Stimulated activated effector memory CD8-positive, alpha-beta T cell treated with anti-CD3 and anti-CD28 coated beads, Interleukin-12 subunit alpha, Interleukin-12 subunit beta, amount 100 ng/mL, for 72 hours (primary cell): Measurements from ENCODE around the gene RBM26.

ENCODE experiments used
- ATAC-seq: fragments of 150-1000 bp; cut with Tn5 transposase; 2 replicates; pipeline ENCODE4 v1.10.0; 2021
- DNase-seq, 2 donors: peaks; one replicate each; pipeline ENCODE4 v3.0.0; 2021 to 2022; ENCODE audit warnings: low spot score in 2 of 2
- H3K27ac Mint-ChIP-seq: one replicate; pipeline ENCODE4 v1.8.0; 2022; ENCODE audit warnings: mild to moderate bottlenecking, mixed read lengths
- H3K36me3 Mint-ChIP-seq: one replicate; pipeline ENCODE4 v1.8.0; 2022; ENCODE audit warnings: mild to moderate bottlenecking, mixed read lengths
- H3K4me1 Mint-ChIP-seq: one replicate; pipeline ENCODE4 v1.8.0; 2022; ENCODE audit warnings: mixed read lengths
- H3K4me3 Mint-ChIP-seq: one replicate; pipeline ENCODE4 v1.8.0; 2022; ENCODE audit warnings: mild to moderate bottlenecking, mixed read lengths
- H3K9me3 Mint-ChIP-seq: one replicate; pipeline ENCODE4 v1.8.0; 2022; ENCODE audit warnings: mixed read lengths

The RBM26 gene

GRCh38 chr13:79349011-79349410 lies 57.0 kb downstream of the RBM26 start:
- no peak overlapping the region for H3K27ac Mint-ChIP-seq
- no peak for ATAC-seq
- no peak overlapping the region for H3K4me3 Mint-ChIP-seq
- DNase-seq, result no peak
- H3K9me3 Mint-ChIP-seq, result no peaks in the 10 kb centered on the region
- peaks cover 14% of the 10 kb centered on the region for H3K4me1 Mint-ChIP-seq
- H3K36me3 Mint-ChIP-seq, result peaks cover 86% of the 10 kb centered on the region

- H3K4me3 Mint-ChIP-seq, result no peak overlapping the region
- peak overlapping the region; percentile 54 for H3K27ac Mint-ChIP-seq
- H3K4me1 Mint-ChIP-seq, result peaks cover 14% of the 10 kb centered on the region
- DNase-seq (no peak), ATAC-seq (no peak)
- peaks cover 86% of the 10 kb centered on the region for H3K36me3 Mint-ChIP-seq
- no peaks in the 10 kb centered on the region for H3K9me3 Mint-ChIP-seq
Measured at GRCh38 chr13:79346300-79346914, 59.6 kb downstream of the RBM26 start.

- no peak for ATAC-seq
- H3K27ac Mint-ChIP-seq, result no peak overlapping the region
- H3K4me3 Mint-ChIP-seq, result no peak overlapping the region
- H3K9me3 Mint-ChIP-seq, result no peaks in the 10 kb centered on the region
- H3K4me1 Mint-ChIP-seq, result peaks cover 5% of the 10 kb centered on the region
- no peak for DNase-seq
- peaks cover 90% of the 10 kb centered on the region for H3K36me3 Mint-ChIP-seq
Measured at GRCh38 chr13:79341202-79341601, 64.9 kb downstream of the RBM26 start.

- no peak for ATAC-seq
- Mint-ChIP-seq H3K27ac (no peak overlapping the region), H3K4me3 (no peak overlapping the region)
Measured at GRCh38 chr13:79340490-79340889, 65.6 kb downstream of the RBM26 start.

GRCh38 chr13:79338343-79338742 lies 67.7 kb downstream of the RBM26 start:
- Mint-ChIP-seq H3K36me3 (peaks cover 100% of the 10 kb centered on the region), H3K4me1 (peaks cover 5% of the 10 kb centered on the region), H3K9me3 (no peaks in the 10 kb centered on the region), H3K27ac (no peak overlapping the region), H3K4me3 (no peak overlapping the region)
- DNase-seq (no peak), ATAC-seq (no peak)

More at GRCh38 chr13:79340490-79340889, 65.6 kb downstream of the RBM26 start:
- H3K4me1 Mint-ChIP-seq, result peaks cover 5% of the 10 kb centered on the region
- H3K9me3 Mint-ChIP-seq, result no peaks in the 10 kb centered on the region
- no peak for DNase-seq
- H3K36me3 Mint-ChIP-seq, result peaks cover 97% of the 10 kb centered on the region

GRCh38 chr13:79336966-79337365 lies 69.1 kb downstream of the RBM26 start:
- H3K4me1 Mint-ChIP-seq, result peaks cover 5% of the 10 kb centered on the region
- no peak overlapping the region for H3K4me3 Mint-ChIP-seq
- H3K9me3 Mint-ChIP-seq, result no peaks in the 10 kb centered on the region
- ATAC-seq (no peak), DNase-seq (no peak)
- H3K36me3 Mint-ChIP-seq, result peaks cover 100% of the 10 kb centered on the region
- H3K27ac Mint-ChIP-seq, result peak overlapping the region; percentile 39

- DNase-seq (no peak), ATAC-seq (no peak)
- Mint-ChIP-seq H3K4me1 (no peaks in the 10 kb centered on the region), H3K27ac (no peak overlapping the region), H3K9me3 (no peaks in the 10 kb centered on the region), H3K36me3 (peaks cover 97% of the 10 kb centered on the region), H3K4me3 (no peak overlapping the region)
Measured at GRCh38 chr13:79328510-79328909, 77.5 kb downstream of the RBM26 start.

GRCh38 chr13:79320433-79320832 lies 85.6 kb downstream of the RBM26 start:
- Mint-ChIP-seq H3K9me3 (no peaks in the 10 kb centered on the region), H3K27ac (no peak overlapping the region), H3K36me3 (peaks cover 88% of the 10 kb centered on the region), H3K4me1 (no peaks in the 10 kb centered on the region), H3K4me3 (no peak overlapping the region)
- ATAC-seq (no peak), DNase-seq (no peak)

GRCh38 chr13:79318664-79319063 lies 87.4 kb downstream of the RBM26 start:
- ATAC-seq, result no peak
- H3K36me3 Mint-ChIP-seq, result peaks cover 88% of the 10 kb centered on the region
- H3K9me3 Mint-ChIP-seq, result no peaks in the 10 kb centered on the region
- no peaks in the 10 kb centered on the region for H3K4me1 Mint-ChIP-seq
- DNase-seq, result no peak
- H3K4me3 Mint-ChIP-seq, result no peak overlapping the region
- no peak overlapping the region for H3K27ac Mint-ChIP-seq

GRCh38 chr13:79317856-79318255 lies 88.2 kb downstream of the RBM26 start:
- no peak overlapping the region for H3K4me3 Mint-ChIP-seq
- H3K36me3 Mint-ChIP-seq, result peaks cover 85% of the 10 kb centered on the region
- H3K4me1 Mint-ChIP-seq, result no peaks in the 10 kb centered on the region
- H3K27ac Mint-ChIP-seq, result no peak overlapping the region
- DNase-seq (no peak), ATAC-seq (no peak)
- H3K9me3 Mint-ChIP-seq, result no peaks in the 10 kb centered on the region

- H3K9me3 Mint-ChIP-seq, result no peaks in the 10 kb centered on the region
- no peak overlapping the region for H3K27ac Mint-ChIP-seq
- DNase-seq (no peak), ATAC-seq (no peak)
- no peak overlapping the region for H3K4me3 Mint-ChIP-seq
- peaks cover 53% of the 10 kb centered on the region for H3K36me3 Mint-ChIP-seq
- no peaks in the 10 kb centered on the region for H3K4me1 Mint-ChIP-seq
Measured at GRCh38 chr13:79314652-79315051, 91.4 kb downstream of the RBM26 start.

GRCh38 chr13:79312340-79312855 lies 93.7 kb downstream of the RBM26 start:
- ATAC-seq, result no peak
- peak overlapping the region; percentile 17 for H3K27ac Mint-ChIP-seq
- H3K4me3 Mint-ChIP-seq, result no peak overlapping the region
- no peak for DNase-seq
- peaks cover 30% of the 10 kb centered on the region for H3K36me3 Mint-ChIP-seq
- H3K9me3 Mint-ChIP-seq, result no peaks in the 10 kb centered on the region
- no peaks in the 10 kb centered on the region for H3K4me1 Mint-ChIP-seq

- Mint-ChIP-seq H3K4me3 (no peak overlapping the region), H3K27ac (no peak overlapping the region), H3K4me1 (no peaks in the 10 kb centered on the region), H3K36me3 (peaks cover 24% of the 10 kb centered on the region), H3K9me3 (no peaks in the 10 kb centered on the region)
- ATAC-seq (no peak), DNase-seq (no peak)
Measured at GRCh38 chr13:79311386-79311785, 94.7 kb downstream of the RBM26 start.

GRCh38 chr13:79309690-79310089 lies 96.4 kb downstream of the RBM26 start:
- H3K27ac Mint-ChIP-seq, result no peak overlapping the region
- DNase-seq (no peak), ATAC-seq (no peak)
- no peaks in the 10 kb centered on the region for H3K9me3 Mint-ChIP-seq
- peaks cover 13% of the 10 kb centered on the region for H3K36me3 Mint-ChIP-seq
- H3K4me1 Mint-ChIP-seq, result no peaks in the 10 kb centered on the region
- no peak overlapping the region for H3K4me3 Mint-ChIP-seq

- ATAC-seq, result peak; percentile 81
Measured at GRCh38 chr13:79307866-79308298, 98.2 kb downstream of the RBM26 start.

GRCh38 chr13:79307433-79307861 lies 98.6 kb downstream of the RBM26 start:
- peak overlapping the region; percentile 14 for H3K27ac Mint-ChIP-seq
- ATAC-seq, result peak; percentile 37
- H3K4me1 Mint-ChIP-seq, result no peaks in the 10 kb centered on the region
- no peak for DNase-seq
- no peaks in the 10 kb centered on the region for H3K36me3 Mint-ChIP-seq
- H3K9me3 Mint-ChIP-seq, result peaks cover 4% of the 10 kb centered on the region
- H3K4me3 Mint-ChIP-seq, result no peak overlapping the region

More at GRCh38 chr13:79307866-79308298, 98.2 kb downstream of the RBM26 start:
- Mint-ChIP-seq H3K4me3 (no peak overlapping the region), H3K36me3 (no peaks in the 10 kb centered on the region), H3K4me1 (no peaks in the 10 kb centered on the region), H3K9me3 (peaks cover 1% of the 10 kb centered on the region), H3K27ac (peak overlapping the region; percentile 14)
- DNase-seq, result no peak
